Liver (tissue), 9 donors: ENCODE data around the gene EDIL3. TPM values are rescaled to one million over a fixed set of nuclear protein-coding genes. Genes with fewer than 3 reads are reported as not detected.
"Not testable (repeated sequence)": the region's sequence is repeated elsewhere in the genome, so short reads cannot be mapped to it uniquely, and the experiment has no call there.

Experiments used
- DNase-seq: peaks from one replicate; pipeline ENCODE4 v3.0.0-alpha.2; 2017; ENCODE audit warnings: low spot score
- H3K27ac ChIP-seq, 2 donors: one replicate each; pipeline ENCODE4 v1.7.0; 2013; ENCODE audit warnings: inconsistent platforms in 2 of 2, low read length in 2 of 2, control low read depth in 1 of 2, low read depth in 1 of 2, mild to moderate bottlenecking in 1 of 2
- H3K27me3 ChIP-seq, 4 donors: one replicate each; pipeline versions ENCODE4 v1.6.1 to v1.7.0; 2013; ENCODE audit warnings: low read length in 3 of 4, inconsistent platforms in 1 of 4, mild to moderate bottlenecking in 1 of 4, moderate library complexity in 1 of 4; ENCODE audit not compliant: control insufficient read depth in 4 of 4, insufficient read depth in 4 of 4
- H3K36me3 ChIP-seq, 4 donors: one replicate each; pipeline versions ENCODE4 v1.6.1 to v1.7.0; 2013; ENCODE audit warnings: low read length in 3 of 4, mild to moderate bottlenecking in 3 of 4, low read depth in 1 of 4, moderate library complexity in 1 of 4; ENCODE audit not compliant: control insufficient read depth in 4 of 4, insufficient read depth in 3 of 4
- H3K4me1 ChIP-seq, 4 donors: one replicate each; pipeline versions ENCODE4 v1.6.1 to v1.7.0; 2013; ENCODE audit warnings: low read length in 3 of 4, mild to moderate bottlenecking in 3 of 4, moderate library complexity in 1 of 4; ENCODE audit not compliant: control insufficient read depth in 4 of 4, insufficient read depth in 4 of 4
- H3K4me3 ChIP-seq, 3 donors: one replicate each; pipeline versions ENCODE4 v1.6.1 to v1.7.0; 2013; ENCODE audit warnings: low read length in 3 of 3, control low read depth in 1 of 3, low read depth in 1 of 3, mild to moderate bottlenecking in 1 of 3
- H3K9ac ChIP-seq, 2 donors: one replicate each; pipeline ENCODE4 v1.7.0; 2013; ENCODE audit warnings: low read length in 2 of 2, mild to moderate bottlenecking in 2 of 2, moderate library complexity in 2 of 2, control low read depth in 1 of 2, low read depth in 1 of 2
- H3K9me3 ChIP-seq, 4 donors: one replicate each; pipeline versions ENCODE4 v1.6.1 to v1.7.0; 2013; ENCODE audit warnings: low read length in 3 of 4; ENCODE audit not compliant: control insufficient read depth in 4 of 4
- CTCF ChIP-seq: fragments of 150-350 bp; IDR thresholded peaks from 2 replicates; pipeline ENCODE4 v1.5.1; 2017; ENCODE audit warnings: improper control_type of control experiment, low read depth, low read length; ENCODE audit not compliant: missing input control
- EGR1 ChIP-seq, 2 donors: IDR thresholded peaks; 2 replicates each; pipeline ENCODE4 v1.6.1; 2016 to 2018; ENCODE audit warnings: antibody characterized with exemption in 2 of 2, low read depth in 2 of 2
- FOXA1 ChIP-seq: IDR thresholded peaks from 2 replicates; pipeline ENCODE4 v1.6.1; 2016; ENCODE audit warnings: antibody characterized with exemption
- GABPA ChIP-seq, 2 donors: IDR thresholded peaks in 1 of 2; conservative IDR thresholded peaks in 1 of 2; 2 replicates each; pipeline ENCODE4 v1.6.1; 2016; ENCODE audit warnings: antibody characterized with exemption in 2 of 2, mild to moderate bottlenecking in 1 of 2, moderate library complexity in 1 of 2
- HNF4A ChIP-seq, 2 donors: conservative IDR thresholded peaks; 2 replicates each; pipeline ENCODE4 v1.6.1; 2016; ENCODE audit warnings: antibody characterized with exemption in 2 of 2, mild to moderate bottlenecking in 2 of 2
- HNF4G ChIP-seq: IDR thresholded peaks from 2 replicates; pipeline ENCODE4 v1.6.1; 2016; ENCODE audit warnings: antibody characterized with exemption
- JUND ChIP-seq, 2 donors: IDR thresholded peaks; 2 replicates each; pipeline ENCODE4 v1.6.1; 2016; ENCODE audit warnings: antibody characterized with exemption in 2 of 2
- NR2F2 ChIP-seq: IDR thresholded peaks from 2 replicates; pipeline ENCODE4 v1.6.1; 2016; ENCODE audit warnings: antibody characterized with exemption
- RAD21 ChIP-seq, 2 donors: IDR thresholded peaks; 2 replicates each; pipeline ENCODE4 v1.6.1; 2016; ENCODE audit warnings: antibody characterized with exemption in 2 of 2, mild to moderate bottlenecking in 2 of 2
- RXRA ChIP-seq, 2 donors: IDR thresholded peaks; 2 replicates each; pipeline ENCODE4 v1.6.1; 2017 to 2018; ENCODE audit warnings: antibody characterized with exemption in 2 of 2, mild to moderate bottlenecking in 1 of 2
- SP1 ChIP-seq: IDR thresholded peaks from 2 replicates; pipeline ENCODE4 v1.6.1; 2018; ENCODE audit warnings: antibody characterized with exemption, mild to moderate bottlenecking
- TAF1 ChIP-seq: conservative IDR thresholded peaks from 2 replicates; pipeline ENCODE4 v1.6.1; 2016; ENCODE audit warnings: antibody characterized with exemption, mild to moderate bottlenecking
- YY1 ChIP-seq: IDR thresholded peaks from 2 replicates; pipeline ENCODE4 v1.6.1; 2016; ENCODE audit warnings: antibody characterized with exemption, mild to moderate bottlenecking
- ZBTB33 ChIP-seq: IDR thresholded peaks from 2 replicates; pipeline ENCODE4 v1.6.1; 2016; ENCODE audit warnings: antibody characterized with exemption
- WGBS: extraction: QIAGEN DNeasy Blood & Tissue Kit; methylation state at CpG from one replicate; pipeline ENCODE4 v1.1.7; 2013; 5-methylcytosine and 5-hydroxymethylcytosine counted together
- polyA plus RNA-seq, 2 donors: library from polyadenylated mRNA; stranded (reverse) in 1 of 2; unstranded in 1 of 2; fragments of 200-250 nt in 1 of 2; fragments of >200 nt in 1 of 2; fragmentation: Nextera tagmentation in 1 of 2; extraction: Ambion mirVana in 1 of 2; gene quantifications; one replicate each; pipeline versions ENCODE4 v1.2.1 to v1.2.3, GENCODE V29; 2013 to 2015
- total RNA-seq, 2 donors: library from RNA; depleted of rRNA; stranded (reverse); fragments of >200 nt; gene quantifications; one replicate each; pipeline ENCODE4 v1.2.3, GENCODE V29; 2014
- TF ChIP-seq, protein P1 (sequence below): IDR thresholded peaks from 2 replicates; pipeline ENCODE4 v1.6.1; 2016; ENCODE audit warnings: antibody characterized with exemption
- TF ChIP-seq, protein P2 (sequence below): IDR thresholded peaks from 2 replicates; pipeline ENCODE4 v1.6.1; 2016; ENCODE audit warnings: antibody characterized with exemption
- donor health status: healthy.
- donor health status: healthy.
- donor health status: healthy.
- donor health status: healthy.
- donor health status: healthy.

The EDIL3 gene
- total and polyA plus RNA-seq, 4 donors, result 0.33 to 12.0 (median 0.76) TPM

DNA sequence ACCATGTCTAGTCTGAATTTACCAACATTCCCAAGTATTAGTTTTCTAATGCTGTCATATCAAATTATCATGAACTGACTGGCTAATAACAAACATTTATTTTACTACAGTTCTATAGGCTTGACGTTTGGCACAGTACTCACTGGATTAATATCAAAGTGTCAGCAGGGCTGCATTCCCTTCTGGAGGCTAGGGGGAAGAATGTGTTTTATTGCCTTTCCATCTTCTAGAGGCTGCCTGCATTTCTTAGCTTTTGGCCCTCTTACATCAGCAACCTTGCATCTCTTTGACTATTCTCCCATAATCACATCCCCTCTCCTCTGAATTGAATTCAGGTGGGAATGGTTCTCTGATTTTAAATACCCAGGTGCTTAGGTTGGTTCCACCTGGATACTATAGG, 84.7 kb downstream of the EDIL3 start (continued):
- TF ChIP-seq ZBTB33 (no peak), HNF4A (conservative IDR thresholded peaks at IDR 0.05) (no peak), EGR1 (IDR thresholded peaks at IDR 0.05; ENCODE audit: low read depth in 2 of 2) (no peak), JUND (IDR thresholded peaks at IDR 0.05) (no peak), FOXA1 (no peak), GABPA (IDR thresholded peaks at IDR 0.05 in 1 of 2, conservative IDR thresholded peaks at IDR 0.05 in 1 of 2) (no peak)

- H3K27ac ChIP-seq, result no peak overlapping the region
Observed at GRCh38 chr5:84298628-84299027, 86.1 kb downstream of the EDIL3 start.

GRCh38 chr5:84297641-84298040, 87.0 kb downstream of the EDIL3 start:
- not testable (repeated sequence) for H3K4me3 ChIP-seq, H3K27me3 ChIP-seq, DNase-seq, H3K27ac ChIP-seq, H3K9ac ChIP-seq, H3K9me3 ChIP-seq, H3K36me3 ChIP-seq, H3K4me1 ChIP-seq
- WGBS, result 70% methylated on average over 4 of the region's 4 CpGs

More at GRCh38 chr5:84298628-84299027, 86.1 kb downstream of the EDIL3 start:
- TF ChIP-seq RXRA (IDR thresholded peaks at IDR 0.05) (no peak), SP1 (no peak), JUND (IDR thresholded peaks at IDR 0.05) (no peak), HNF4A (conservative IDR thresholded peaks at IDR 0.05) (no peak), GABPA (IDR thresholded peaks at IDR 0.05 in 1 of 2, conservative IDR thresholded peaks at IDR 0.05 in 1 of 2) (no peak), FOXA1 (no peak), HNF4G (no peak), EGR1 (IDR thresholded peaks at IDR 0.05; ENCODE audit: low read depth in 2 of 2) (no peak), RAD21 (IDR thresholded peaks at IDR 0.05) (no peak), CTCF (no peak), NR2F2 (no peak), TAF1 (no peak), YY1 (no peak), ZBTB33 (no peak)
- TF ChIP-seq, protein P1, sequence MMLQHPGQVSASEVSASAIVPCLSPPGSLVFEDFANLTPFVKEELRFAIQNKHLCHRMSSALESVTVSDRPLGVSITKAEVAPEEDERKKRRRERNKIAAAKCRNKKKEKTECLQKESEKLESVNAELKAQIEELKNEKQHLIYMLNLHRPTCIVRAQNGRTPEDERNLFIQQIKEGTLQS, result no peak
- TF ChIP-seq, protein P2, sequence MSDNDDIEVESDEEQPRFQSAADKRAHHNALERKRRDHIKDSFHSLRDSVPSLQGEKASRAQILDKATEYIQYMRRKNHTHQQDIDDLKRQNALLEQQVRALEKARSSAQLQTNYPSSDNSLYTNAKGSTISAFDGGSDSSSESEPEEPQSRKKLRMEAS, result no peak
- Histone ChIP-seq H3K4me3 (no peak overlapping the region), H3K4me1 (no peaks in the 10 kb centered on the region), H3K36me3 (no peaks in the 10 kb centered on the region), H3K27me3 (no peaks in the 10 kb centered on the region), H3K9ac (no peak overlapping the region), H3K9me3 (no peaks in the 10 kb centered on the region)
- no peak for DNase-seq
- WGBS, result 91% methylated on average over 4 of the region's 4 CpGs
